Renal cortex interstitium (tissue), 11 donors: ENCODE measurements around the gene LPCAT4. TPM values are rescaled to one million over a fixed set of nuclear protein-coding genes. Genes with fewer than 3 reads are reported as not detected.

Experiments
- DNase-seq, 11 donors: peaks; one replicate each; pipeline ENCODE4 v3.0.0-alpha.2; 2013; ENCODE audit warnings: low read depth in 9 of 11, low spot score in 4 of 11; ENCODE audit errors: extremely low read depth in 1 of 11
- polyA plus RNA-seq, 3 donors: library from polyadenylated mRNA; unstranded; fragments of 120-200 nt; gene quantifications; one replicate each; pipeline ENCODE4 v1.2.1, GENCODE V29; 2013; ENCODE audit not compliant: insufficient read length in 3 of 3

The LPCAT4 gene
- polyA plus RNA-seq, 3 donors = 36.8 to 44.0 (median 43.6) TPM

- no peak for DNase-seq
Measured at GRCh38 chr15:34323217-34323616, 43.8 kb downstream of the LPCAT4 start.

GRCh38 chr15:34318277-34319079, 48.5 kb downstream of the LPCAT4 start:
- DNase-seq = peak in 5 of 11 donors; percentile 26 to 65 (median 51)

DNA sequence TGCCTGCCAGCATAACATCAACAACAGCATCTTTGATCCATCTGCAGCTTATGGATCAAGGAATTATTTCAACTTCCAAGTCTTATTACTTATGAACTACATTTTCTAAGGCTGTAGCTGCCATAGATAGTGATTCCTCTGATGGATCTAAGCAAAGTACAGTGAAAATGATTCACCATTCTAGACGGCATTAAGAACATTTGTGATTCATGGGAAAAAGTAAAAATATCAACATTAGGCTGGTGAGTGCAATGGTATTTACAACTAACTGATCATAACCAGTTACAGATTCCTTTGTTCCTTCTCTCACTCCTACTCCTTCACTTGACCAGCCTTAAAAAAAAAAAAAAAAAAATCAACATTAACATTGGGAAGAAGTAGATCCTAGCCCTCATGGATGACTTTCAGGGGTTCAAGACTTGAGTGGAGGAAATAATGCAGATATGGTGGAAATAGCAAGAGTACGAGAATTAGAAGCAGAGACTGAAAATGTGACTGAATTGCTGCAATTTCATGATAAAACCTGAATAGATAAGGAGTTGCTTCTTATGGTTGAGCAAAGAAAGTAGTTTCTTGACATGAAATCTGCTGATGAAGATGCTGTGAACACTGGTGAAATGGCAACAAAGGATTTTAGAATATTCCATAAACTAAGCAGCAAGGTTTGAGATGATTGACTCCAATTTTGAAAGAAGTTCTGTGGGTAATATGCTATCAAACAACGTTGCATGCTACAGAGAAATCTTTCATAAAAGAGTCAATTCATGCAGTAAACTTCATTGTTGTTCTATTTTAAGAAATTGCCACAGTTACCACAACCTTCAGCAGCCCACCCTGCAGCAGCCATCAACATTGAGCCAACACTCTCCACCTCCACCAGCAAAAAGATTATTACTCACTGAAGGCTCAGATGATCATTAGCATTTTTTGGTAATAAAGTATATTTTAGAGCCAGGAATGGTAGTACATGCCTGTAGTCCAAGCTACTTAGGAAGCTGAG, 52.2 kb downstream of the LPCAT4 start:
- no peak for DNase-seq

DNA sequence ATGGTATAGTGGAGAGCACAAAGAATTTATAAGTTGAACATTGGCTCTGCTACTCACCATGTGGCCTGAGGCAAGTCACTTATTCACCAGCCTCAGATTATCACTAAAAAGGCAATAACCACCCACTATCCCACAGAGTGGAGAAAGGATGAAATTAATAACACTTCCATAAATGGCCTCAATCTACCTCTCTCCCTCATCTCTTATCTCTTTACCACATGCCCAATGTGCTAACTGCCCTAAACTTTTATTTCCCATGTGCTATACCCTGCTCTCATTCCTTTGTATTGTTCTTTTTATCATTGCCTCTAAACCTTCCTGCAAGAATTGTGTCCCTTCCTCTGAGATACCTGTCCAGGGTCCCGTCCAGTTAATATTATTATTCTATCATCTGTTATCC, 55.4 kb downstream of the LPCAT4 start:
- DNase-seq = no peak

Other genes with a start within 250 kb of the LPCAT4 start
- gene KATNBL1, start 157.1 kb downstream of the LPCAT4 start, polyA plus RNA-seq = 10 to 100 TPM; 49.7 to 91.1 (median 62.5) TPM
- 100 to 1,000 TPM; 123 to 132 (median 131) TPM for gene EMC4, start 142.2 kb downstream of the LPCAT4 start, polyA plus RNA-seq
- 10 to 100 TPM; 21.0 to 32.7 (median 25.1) TPM for gene SLC12A6, start 29.4 kb downstream of the LPCAT4 start, polyA plus RNA-seq
- gene NOP10, start 24.1 kb downstream of the LPCAT4 start, polyA plus RNA-seq = 100 to 1,000 TPM; 125 to 152 (median 148) TPM
- gene NUTM1, start 23.9 kb downstream of the LPCAT4 start, polyA plus RNA-seq = under 1 TPM; 0.03 to 0.12 (median 0.05) TPM
- gene GOLGA8A, start 70.6 kb upstream of the LPCAT4 start, polyA plus RNA-seq = 100 to 1,000 TPM in 2 of 3 donors, 10 to 100 TPM in 1; 88.4 to 149 (median 102) TPM
- gene GOLGA8B, start 216.5 kb upstream of the LPCAT4 start, polyA plus RNA-seq = 100 to 1,000 TPM in 2 of 3 donors, 10 to 100 TPM in 1; 77.9 to 243 (median 136) TPM